ENCODE measurements around the gene KRT13.

GRCh38 chr17:41533613-41534012, 28.2 kb upstream of the KRT13 start:
- TF ChIP-seq NFATC3 (IDR thresholded peaks at IDR 0.05) = no peak
- no peak for TF ChIP-seq EZH2 (IDR thresholded peaks at IDR 0.05; ENCODE audit: borderline replicate concordance, low read depth, low read length)
- no peak for TF ChIP-seq SIX5 (IDR thresholded peaks at IDR 0.05; ENCODE audit: borderline replicate concordance in 1 of 2, insufficient read depth in 1 of 2, low read depth in 1 of 2, low read length in 2 of 2)
- no peak for TF ChIP-seq IRF2 (CRISPR knock-in tag; IDR thresholded peaks at IDR 0.05)
- no peak for TF ChIP-seq MED1 (CRISPR knock-in tag; IDR thresholded peaks at IDR 0.05; ENCODE audit: borderline replicate concordance)
- no peak for TF ChIP-seq POLR2AphosphoS5 (IDR thresholded peaks at IDR 0.05; ENCODE audit: control insufficient read depth, insufficient read depth, low read depth, low read length)
- no peak for TF ChIP-seq HDAC6 (IDR thresholded peaks at IDR 0.05; ENCODE audit: low read depth, low read length)
- TF ChIP-seq FOXA3 (CRISPR knock-in tag; conservative IDR thresholded peaks at IDR 0.05 in 1 of 2, IDR thresholded peaks at IDR 0.05 in 1 of 2) = no peak
- TF ChIP-seq SPI1 (IDR thresholded peaks at IDR 0.05; ENCODE audit: borderline replicate concordance, low read depth, low read length) = no peak
- no peak for TF ChIP-seq ZNF431 (CRISPR knock-in tag; IDR thresholded peaks at IDR 0.05)
- no peak for TF ChIP-seq ZNF146 (CRISPR knock-in tag; IDR thresholded peaks at IDR 0.05; ENCODE audit: unreplicated experiment)
